HFF-Myc (cell line): ENCODE data around the gene STK39.

Experiments
- DNase-seq: peaks from one replicate; pipeline ENCODE4 v3.0.0-alpha.2; 2011; ENCODE audit warnings: low read depth; ENCODE audit errors: extremely low read depth
- H3K4me3 ChIP-seq: replicated peaks from 2 replicates; pipeline ENCODE4 v1.5.1; 2011; ENCODE audit warnings: low read depth, mild to moderate bottlenecking, control low read depth, low read length
- CTCF ChIP-seq: IDR thresholded peaks from 2 replicates; pipeline ENCODE4 v1.5.1; 2012; ENCODE audit warnings: mild to moderate bottlenecking, low read depth, low read length, control low read depth; ENCODE audit errors: missing control alignments

STK39 gene

DNA sequence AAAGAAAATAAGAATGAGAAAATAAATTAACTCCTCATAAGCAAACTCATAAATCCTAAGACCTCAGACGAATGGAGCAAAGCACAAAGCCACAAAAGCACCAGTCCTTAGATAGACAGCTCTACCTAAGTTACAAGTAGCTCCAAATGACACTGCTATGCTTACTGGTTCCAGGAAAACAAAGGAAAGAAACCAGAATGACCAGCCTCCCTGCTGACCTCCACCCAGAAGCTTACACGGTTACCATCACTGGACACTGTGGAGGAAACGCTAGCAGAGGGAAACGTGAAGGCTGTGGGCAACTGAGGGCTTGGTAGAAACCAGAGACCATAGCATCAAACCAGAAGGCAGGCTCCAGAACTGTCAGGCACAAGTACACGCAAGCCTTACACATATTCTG, 67.8 kb downstream of the STK39 start:
- H3K4me3 ChIP-seq: no peak overlapping the region
- DNase-seq: no peak
- no peak for TF ChIP-seq CTCF

GRCh38 chr2:168178520-168179324, 68.7 kb downstream of the STK39 start:
- no peak for TF ChIP-seq CTCF
- H3K4me3 ChIP-seq: no peak overlapping the region
- DNase-seq: no peak

DNA sequence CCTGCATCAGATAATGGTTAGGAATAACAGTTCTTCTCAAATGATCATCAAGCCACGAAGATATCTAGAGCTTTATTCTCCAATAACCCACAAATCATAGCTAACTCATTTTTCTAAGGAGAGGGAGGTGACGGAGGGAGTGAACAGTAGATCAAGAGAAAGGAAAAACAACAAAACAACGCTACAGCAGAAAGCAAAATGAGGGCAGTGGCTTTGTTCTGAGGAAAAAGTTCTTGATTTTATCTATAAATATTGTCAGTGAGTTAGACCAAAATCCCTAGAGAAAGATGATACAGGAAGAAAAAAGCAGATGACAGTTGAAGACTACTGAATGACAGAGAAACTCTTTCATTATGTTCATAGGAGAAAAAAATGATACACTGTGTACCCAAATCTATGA, 71.0 kb downstream of the STK39 start:
- no peak overlapping the region for H3K4me3 ChIP-seq
- no peak for TF ChIP-seq CTCF
- DNase-seq: no peak

GRCh38 chr2:168175469-168175868, 71.9 kb downstream of the STK39 start:
- no peak overlapping the region for H3K4me3 ChIP-seq
- DNase-seq: no peak
- TF ChIP-seq CTCF: no peak

GRCh38 chr2:168174756-168175155, 72.6 kb downstream of the STK39 start:
- no peak for DNase-seq
- no peak overlapping the region for H3K4me3 ChIP-seq
- no peak for TF ChIP-seq CTCF

- no peak for DNase-seq
- no peak for TF ChIP-seq CTCF
- no peak overlapping the region for H3K4me3 ChIP-seq
Measured at GRCh38 chr2:168172071-168172470, 75.3 kb downstream of the STK39 start.

GRCh38 chr2:168171059-168171762, 76.2 kb downstream of the STK39 start:
- no peak for DNase-seq
- TF ChIP-seq CTCF: no peak
- no peak overlapping the region for H3K4me3 ChIP-seq
